ENCODE measurements around the gene TLE1.
"Not testable (repeated sequence)": the region's sequence is repeated elsewhere in the genome, so short reads cannot be mapped to it uniquely, and the experiment has no call there.

The TLE1 gene

DNA sequence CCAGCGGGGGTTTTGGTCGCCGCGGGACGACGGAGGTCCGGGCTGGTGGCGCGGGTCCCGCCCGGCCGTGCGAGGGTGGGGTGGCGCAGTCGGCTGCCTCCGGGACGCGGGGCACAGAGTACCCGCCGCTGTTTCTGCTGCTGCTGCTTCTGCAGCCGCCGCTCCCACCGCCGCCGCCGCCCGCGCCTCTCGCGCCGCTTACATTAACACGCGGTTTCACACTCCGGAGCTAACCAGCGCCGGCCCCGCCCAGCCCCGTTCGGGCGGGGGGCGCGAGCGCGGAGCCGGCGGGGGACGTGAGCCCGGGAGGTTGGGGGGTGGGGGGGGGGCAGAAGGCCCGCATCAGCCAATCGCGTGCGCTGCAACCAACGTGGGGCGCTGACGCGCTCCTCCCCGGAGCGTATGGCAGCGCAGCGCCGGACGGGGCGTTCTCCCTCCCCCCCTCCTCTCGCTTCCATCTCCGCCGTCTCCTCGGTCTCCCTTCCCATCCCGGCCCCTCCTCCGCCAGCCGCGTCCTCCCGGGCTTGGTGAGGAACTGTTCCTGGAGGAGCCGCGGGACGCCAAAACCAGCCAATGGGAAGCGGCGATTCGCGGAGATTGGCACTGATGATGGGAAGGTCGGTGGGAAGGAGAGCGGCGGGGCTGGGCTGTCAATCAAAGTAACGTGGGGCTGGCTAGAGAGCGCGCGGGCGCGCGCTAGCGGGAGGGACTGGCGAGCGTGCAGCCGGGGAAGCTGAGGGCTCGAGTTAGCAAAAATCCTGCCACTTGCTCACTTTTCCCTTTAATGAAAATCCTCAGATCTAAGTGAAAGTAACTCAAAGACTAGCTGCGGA lies at the start of gene TLE1:
Gene TLE1 (minus strand): TSS at position 205 of the 833 bp plus-strand sequence. CDS start 1,307 bp downstream, outside the sequence.
- DNase-seq = peak; percentile 81

DNA sequence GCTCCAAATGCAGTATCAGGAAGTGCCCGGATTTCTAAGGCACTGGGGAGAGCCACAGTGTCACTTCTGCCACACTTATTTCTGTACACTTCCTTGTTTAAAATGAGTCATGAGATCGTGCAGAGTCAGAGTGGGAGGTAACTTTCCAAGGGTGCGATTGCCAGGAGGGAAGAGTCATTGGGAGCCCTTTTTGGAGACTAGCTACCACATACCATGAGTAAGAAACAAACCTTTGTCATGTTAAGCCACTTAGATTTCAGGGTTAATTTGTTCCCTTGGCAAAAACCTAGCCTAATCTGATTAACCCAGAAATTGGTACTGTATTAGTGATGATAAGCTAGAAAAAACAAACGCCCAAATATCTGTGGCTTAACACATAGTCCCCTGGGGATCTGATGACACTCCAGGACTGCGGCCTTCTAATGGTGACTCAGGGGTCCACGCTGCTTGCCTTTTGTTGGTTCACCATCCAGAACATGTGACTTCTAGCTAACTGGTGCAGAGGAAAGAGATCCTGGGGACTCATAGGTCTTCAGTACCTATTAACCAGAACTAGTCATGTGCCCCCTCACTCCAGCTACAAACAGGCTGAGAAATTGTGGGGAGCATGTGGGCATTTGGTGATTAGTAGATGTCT lies 48.6 kb upstream of the TLE1 start:
- DNase-seq = no peak

DNA sequence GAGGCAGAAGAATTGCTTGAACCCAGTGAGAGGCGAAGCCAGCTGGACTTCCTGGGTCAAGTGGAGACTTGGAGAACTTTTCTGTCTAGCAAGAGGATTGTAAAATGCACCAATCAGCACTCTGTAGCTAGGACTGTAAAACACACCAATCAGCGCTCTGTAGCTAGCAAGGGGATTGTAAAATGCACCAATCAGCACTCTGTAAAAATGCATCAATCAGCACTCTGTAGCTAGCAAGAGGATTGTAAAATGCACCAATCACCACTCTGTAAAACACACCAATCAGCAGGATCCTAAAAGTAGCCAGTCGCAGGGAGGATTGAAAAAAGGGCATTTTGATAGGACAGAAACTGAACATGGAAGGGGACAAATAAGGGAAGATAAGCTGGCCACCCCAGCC lies 41.2 kb upstream of the TLE1 start:
- not testable (repeated sequence) for DNase-seq

GRCh38 chr9:81729135-81729534 lies 39.8 kb upstream of the TLE1 start:
- DNase-seq = no peak

DNA sequence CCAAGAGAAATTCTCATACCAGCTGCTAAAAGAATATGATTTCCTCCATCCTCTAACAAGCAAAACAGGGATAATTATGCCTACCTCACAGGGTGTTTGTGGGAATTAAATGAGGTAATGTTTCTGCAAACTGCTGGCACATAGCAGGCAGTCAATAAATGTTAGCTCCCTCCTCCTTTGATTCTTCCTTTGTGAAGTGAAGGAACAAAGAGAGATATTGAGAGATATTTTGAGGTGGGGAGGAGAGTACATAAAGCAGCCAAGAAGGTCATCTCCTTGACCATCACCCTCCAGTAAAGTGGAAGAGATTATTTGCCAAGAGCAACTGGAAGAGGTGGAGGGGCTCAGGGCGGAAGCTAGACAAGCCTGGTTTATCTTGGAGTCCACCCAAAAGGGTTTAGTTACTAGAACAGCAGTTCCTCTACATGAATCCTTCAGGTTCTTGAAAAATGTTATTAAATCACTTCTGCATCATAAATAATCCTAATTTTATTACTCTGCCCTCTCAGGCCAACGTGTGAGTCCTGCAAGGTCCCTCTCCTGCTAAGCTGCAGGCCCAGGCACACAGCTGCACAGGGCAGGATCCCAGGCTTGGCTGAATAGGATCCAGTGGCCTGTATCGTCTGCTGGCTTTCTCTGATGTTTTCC lies 35.0 kb upstream of the TLE1 start:
- DNase-seq = no peak

GRCh38 chr9:81722277-81722676 lies 32.9 kb upstream of the TLE1 start:
- DNase-seq = no peak

GRCh38 chr9:81720450-81721086 lies 31.2 kb upstream of the TLE1 start:
- DNase-seq = no peak

DNA sequence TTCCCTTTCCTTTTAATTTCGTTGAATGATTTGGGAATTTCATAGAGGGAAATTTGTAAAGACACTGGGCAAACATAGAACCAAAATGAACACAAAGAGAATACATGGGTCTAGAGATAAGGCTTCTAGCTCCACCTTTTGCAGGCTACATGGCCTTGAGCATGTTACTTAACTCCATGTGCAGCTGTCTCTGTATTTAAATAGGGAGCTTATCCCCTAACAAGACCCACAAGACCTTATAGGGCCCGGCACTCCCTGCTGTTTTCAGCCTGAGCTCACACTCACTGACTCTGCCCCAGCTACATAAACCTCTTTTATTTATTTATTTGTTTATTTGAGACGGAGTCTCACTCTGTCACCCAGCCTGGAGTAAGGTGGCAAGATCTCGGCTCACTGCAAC lies 30.6 kb upstream of the TLE1 start:
- no peak for DNase-seq

GRCh38 chr9:81718244-81718643 lies 28.9 kb upstream of the TLE1 start:
- DNase-seq = no peak

DNA sequence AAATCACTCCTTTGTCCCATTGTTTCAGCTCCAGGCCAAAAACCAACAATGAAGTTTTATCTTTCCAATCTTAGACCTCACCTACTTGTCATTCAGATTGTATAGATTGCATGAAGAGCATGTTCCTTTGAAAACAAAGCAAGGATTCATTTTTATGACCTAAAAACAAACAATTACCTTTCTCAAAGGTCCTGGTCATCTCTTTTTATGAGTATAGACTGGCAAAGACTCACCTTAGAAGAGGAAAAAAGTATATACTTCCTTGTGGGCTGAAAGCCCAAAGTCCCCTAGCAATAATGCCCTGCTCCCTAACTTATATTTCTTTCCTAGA lies 28.4 kb upstream of the TLE1 start:
- no peak for DNase-seq

- no peak for DNase-seq
These were observed 27.9 kb upstream of the TLE1 start for GRCh38 chr9:81717061-81717746.

- no peak for DNase-seq
These were observed 27.1 kb upstream of the TLE1 start for GRCh38 chr9:81716409-81716808.

DNA sequence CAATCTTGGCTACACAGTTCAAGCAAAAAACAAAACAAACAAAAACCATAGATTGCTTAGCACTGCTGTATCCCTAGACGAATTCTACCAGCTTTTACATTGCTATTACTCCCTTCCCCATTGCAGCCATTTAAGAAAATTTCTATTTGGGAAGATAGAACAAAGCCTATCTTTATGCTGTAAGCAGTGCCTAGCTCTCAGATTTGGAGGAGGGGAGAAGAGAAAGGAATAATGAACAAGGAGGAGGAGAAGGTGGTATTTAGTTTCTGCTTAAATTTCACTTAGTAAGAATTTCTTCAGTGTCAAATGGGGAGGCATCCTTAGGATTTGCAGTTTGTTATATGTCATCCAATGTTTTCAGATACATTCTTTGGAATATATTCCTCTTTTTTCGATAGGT lies 16.2 kb upstream of the TLE1 start:
- DNase-seq = no peak

DNA sequence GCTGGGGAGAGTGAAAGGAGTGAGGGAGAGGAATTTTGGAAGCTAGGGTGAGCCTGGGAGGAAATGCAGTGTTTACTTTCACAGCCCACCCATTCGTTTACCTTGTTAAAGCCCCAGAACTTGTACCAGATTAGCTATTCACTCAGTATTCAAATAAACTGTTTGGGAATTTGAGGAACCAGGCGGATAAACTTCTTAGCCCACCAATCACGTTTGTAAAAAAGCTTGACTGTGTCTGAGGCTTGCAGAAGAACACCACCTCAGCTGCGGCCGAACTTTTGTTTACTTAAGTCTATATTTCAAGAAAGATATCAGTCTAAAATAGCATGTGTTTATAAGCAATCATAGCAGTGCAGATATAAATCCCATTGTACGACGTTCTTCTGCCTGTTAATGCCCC lies 5.2 kb upstream of the TLE1 start:
- DNase-seq = no peak

DNA sequence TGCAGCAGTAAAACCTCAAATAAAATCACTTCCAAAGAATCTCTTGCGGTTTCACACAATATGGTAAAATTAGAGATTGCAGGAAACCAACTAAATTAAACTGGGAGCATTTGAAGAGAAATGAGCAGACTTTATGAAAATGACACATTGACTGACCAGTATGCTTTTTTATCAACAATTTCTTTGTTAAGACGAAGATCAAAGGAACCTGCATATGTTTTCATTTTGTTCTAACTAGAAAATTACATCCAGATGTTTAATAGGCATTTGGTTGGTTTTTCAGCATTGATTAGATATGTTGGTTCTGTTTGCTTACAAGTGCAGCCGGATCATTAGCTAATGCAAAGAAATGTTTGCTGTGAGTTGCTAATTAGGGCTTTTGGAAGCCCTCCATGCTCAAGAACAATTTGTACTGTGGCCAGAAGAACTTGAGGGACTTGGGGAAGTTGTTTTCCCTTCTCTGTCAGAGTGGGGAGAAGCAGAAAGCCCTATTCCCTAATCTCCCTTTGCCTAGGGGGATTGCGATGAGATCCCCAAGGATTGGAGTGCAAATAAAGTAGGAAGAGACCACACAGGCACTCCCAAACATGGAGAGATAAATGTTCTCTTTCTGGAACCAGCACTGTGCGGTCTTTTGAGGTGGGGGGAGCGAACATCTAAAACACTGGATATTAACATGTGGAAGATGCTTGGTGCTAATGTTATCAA lies 4.5 kb upstream of the TLE1 start:
- no peak for DNase-seq

- DNase-seq = no peak
These were observed 1.0 kb upstream of the TLE1 start for GRCh38 chr9:81690251-81690851.

- not testable (repeated sequence) for DNase-seq
These were observed 329 bp downstream of the TLE1 start for GRCh38 chr9:81689093-81689342.

GRCh38 chr9:81688262-81689092 lies 870 bp downstream of the TLE1 start:
- DNase-seq = not testable (repeated sequence)

DNA sequence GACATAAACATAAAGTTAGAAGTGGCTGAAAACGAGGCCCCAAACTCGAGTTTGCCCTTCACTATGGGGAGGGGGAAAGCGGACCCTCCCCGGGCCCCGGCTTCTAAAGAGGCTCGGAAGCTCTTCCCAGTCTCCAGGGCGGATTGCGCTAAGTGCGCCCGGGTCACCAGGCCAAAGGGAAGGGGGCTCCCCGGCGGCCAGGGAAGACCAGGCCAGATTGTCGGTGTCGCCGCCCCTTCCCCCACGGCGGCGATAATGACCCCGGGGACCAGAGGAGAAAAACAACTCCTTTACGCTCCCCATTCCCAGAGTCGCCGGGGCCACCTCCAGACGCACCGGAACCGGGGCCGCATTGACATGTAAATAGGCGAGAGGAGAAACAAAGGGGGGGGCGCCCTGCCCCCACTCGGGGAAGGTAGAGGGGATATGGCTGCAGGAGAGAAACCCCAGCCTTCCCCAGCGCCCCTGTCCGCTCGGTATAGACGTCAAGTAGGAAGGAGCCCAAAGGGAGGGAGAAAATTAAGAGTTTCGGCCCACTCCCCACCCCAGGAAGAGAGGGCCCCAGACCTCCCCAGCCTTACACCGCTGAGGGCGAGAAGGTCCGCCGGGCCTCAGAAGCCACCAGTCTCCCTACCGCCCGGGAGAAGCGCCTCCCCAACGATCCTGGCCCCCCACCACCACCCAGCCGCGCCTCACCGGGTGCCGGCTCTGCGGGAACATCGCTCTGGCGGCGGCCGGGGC lies 1.7 kb downstream of the TLE1 start:
- no peak for DNase-seq
